HG02970 (cell line): ENCODE results near the gene FOXP1.

ENCODE experiments used
- ATAC-seq: cut with Tn5 transposase; IDR thresholded peaks from one replicate; pipeline ENCODE4 v1.9.1; 2021; ENCODE audit warnings: mild to moderate bottlenecking, moderate library complexity, moderate number of reproducible peaks; ENCODE audit not compliant: unreplicated experiment, low FRiP score

FOXP1 gene

GRCh38 chr3:71145954-71146353, 437.6 kb downstream of the FOXP1 start:
- ATAC-seq, result no peak

- ATAC-seq, result no peak
Observed at GRCh38 chr3:71144525-71145253, 438.8 kb downstream of the FOXP1 start.

DNA sequence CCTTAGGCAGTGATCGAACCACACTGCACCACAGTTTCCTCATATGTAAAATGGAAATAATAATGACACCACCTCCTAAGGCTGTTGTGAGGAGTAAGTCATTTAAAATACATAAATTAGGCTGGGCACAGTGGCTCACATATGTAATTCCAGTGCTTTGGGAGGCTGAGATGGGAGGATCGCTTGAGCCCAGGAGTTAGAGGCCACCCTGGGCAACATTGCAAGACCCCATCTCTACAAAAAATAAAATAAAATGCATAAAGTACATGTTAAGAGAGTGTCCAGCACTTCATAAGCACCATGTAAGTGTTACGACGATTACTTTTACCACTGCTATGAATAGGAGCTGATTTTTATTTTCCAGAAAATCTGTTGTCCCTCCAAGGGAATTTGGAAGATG, 440.0 kb downstream of the FOXP1 start:
- no peak for ATAC-seq

DNA sequence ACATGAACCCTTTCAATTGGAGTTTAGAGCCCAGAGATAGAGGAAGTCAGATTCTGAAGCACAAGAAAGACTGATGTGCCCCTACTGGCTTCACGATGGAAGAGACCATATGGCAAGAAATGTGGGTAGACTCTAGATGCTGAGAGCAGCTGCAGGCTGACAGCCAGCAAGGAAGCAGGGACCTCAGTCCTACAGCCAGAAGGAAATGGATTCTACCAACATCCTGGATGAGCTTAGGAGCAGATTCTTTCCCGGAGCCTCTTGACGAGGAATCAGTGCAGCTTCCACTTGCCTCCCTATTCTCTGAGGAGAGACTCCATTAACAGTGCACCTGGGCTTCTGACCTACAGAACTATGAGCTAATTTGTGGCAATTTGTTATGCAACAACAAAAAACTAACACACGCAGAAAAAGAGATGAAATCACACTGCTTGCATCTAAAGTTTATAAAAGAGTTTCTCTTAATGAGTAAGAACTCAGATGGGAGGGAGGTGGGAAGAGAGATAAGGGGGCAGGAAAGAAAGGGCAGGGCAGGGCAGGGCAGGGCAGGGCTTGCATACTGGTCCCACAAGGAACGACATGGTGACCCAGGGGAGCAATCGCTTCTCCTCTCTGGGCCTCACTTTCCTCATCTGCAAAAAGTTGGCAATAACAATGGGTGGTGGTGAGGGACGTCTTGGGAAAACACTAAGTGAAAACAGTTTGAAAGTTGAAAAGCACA, 440.9 kb downstream of the FOXP1 start:
- no peak for ATAC-seq

GRCh38 chr3:71140477-71140876, 443.1 kb downstream of the FOXP1 start:
- no peak for ATAC-seq

- ATAC-seq, result no peak
Observed at GRCh38 chr3:71139496-71139895, 444.0 kb downstream of the FOXP1 start.

GRCh38 chr3:71138410-71138809, 445.1 kb downstream of the FOXP1 start:
- ATAC-seq, result no peak

DNA sequence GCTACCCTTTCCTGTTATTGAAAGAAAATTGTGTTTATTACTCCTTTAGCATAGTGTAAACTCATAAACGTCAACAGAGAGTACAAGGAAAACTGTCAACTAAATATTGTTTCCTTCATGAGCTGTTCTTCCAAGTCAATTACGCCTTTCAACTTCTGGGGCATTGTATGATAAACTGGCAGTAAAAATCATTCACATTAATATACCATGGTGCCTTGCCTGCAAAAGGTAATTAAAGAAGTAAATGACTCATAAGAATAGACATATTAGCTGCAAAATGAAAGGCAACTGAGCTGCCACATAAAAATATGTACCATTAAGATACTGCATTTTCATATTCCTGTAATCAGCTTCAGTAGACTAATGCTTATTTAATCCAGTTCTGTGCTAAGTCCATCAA, 447.3 kb downstream of the FOXP1 start:
- ATAC-seq, result no peak

DNA sequence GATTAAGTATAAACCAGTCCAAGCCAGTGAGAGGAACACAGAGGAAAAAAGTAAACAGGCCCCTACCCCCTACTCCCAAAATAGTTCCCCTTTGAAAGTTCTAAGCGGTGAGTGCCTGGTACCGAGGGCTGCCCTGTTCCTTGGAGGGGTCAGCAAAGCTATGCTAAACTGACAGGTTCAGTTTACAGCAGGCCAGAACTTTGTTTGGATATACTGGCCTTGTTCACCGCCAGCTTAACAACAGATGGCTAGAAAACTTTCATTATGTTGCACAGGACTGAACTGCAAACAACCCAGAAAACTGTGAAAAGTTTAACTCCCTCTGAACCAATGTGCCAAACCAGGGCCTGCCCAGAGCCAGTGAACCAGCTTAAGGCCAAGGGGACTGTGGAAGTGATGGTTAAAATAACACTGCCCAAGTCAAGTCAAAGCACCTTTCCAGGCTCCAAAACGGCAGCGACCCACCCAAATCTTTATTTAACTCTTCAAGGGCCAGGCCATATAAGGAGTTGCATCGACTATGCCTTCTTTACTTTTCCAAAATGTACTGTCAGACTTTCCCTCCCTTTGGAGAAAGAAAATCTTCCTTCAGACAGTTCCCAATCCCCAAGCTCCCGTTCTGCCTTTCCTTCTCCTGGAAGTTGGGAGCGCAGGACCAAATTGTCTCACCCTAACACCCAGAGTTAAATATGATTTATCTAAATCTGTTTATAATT, 448.0 kb downstream of the FOXP1 start:
- no peak for ATAC-seq

- ATAC-seq, result no peak
Observed at GRCh38 chr3:71134521-71134920, 449.0 kb downstream of the FOXP1 start.

- ATAC-seq, result no peak
Observed at GRCh38 chr3:71133865-71134264, 449.7 kb downstream of the FOXP1 start.

GRCh38 chr3:71132995-71133730, 450.4 kb downstream of the FOXP1 start:
- no peak for ATAC-seq

DNA sequence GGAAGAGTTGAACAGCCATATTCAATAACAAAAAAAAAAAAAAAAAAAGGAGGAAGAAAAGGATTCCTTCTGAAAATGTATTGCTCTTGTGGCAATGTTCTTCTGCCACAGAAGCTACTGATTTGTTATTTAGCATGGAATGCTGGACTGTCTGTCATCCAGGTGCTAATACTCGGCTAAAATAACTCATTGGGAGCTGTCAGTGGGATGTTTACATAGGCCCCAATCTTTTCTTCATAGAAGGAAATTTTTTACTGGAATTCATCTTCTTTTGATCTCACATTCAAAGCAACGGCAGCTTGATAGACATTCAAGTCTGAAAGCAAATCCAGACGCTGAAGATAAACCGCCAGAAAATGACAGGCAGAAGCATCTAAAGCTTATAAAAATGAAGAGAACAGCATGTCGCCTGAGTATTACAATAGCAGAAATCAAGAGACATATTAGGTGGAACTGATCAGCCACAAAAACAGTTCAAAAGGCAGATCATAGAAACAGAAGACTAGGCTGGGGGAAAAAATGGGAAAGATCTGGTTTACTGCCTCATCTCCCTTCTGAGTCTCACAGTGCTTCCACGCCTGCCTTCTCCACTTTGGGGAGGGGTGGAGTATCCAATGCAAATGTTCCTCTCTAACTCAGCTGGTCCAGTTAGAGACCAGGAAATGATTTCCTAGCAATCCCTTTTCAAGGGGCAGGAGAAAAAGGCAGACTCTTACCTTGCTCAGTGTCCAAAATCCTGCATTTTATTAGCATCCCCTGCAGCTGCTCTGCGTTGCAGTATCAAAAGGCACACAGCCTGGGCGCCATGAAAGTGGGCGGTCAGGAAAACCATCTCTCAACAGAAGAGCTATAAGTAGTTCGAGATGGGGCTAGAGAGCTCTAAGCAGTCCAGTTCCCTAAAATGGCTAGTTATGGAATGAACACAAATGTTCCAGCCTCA, 451.9 kb downstream of the FOXP1 start:
- ATAC-seq, result no peak

DNA sequence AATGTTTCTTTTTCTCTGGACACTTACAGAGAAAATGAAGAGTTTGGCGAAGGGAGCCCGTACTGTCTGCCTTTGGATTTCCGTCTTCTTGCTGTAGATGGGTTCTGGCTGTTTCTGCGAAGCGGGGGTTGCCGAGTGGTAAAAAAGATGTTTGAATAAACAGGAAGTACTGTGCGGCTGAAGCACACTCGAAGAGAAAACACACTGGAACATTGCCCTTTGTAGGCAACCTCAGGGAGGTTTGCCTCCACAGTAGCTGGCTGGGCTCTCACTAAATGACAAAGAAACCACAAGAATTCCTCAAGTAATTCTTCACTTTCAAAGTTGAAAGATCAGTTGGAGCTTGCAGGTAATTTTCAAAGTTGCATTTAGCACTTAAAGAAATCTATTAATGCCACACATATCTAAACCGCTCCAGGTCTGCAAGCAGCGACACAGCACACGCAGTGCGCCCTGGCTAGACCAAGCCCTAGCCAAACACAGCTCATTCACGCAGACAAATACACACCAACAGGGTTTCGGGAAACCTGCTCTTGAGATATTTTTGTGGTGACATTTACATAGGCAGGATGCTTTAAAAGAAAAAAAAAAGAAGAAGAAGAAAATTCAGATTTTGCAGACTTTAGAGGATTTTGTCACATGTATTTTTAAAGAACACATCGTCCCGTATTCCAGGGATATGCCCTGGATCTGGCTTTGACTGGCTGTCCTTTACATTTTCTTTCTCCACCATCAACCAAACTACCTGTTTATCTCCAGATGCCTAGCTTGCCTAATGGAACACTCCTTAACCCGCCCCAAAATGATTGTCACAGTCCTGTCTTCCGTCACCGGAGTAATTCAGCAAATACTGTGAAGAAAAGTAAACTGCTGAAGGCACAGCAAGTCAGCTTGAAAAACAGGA, 452.8 kb downstream of the FOXP1 start:
- no peak for ATAC-seq

DNA sequence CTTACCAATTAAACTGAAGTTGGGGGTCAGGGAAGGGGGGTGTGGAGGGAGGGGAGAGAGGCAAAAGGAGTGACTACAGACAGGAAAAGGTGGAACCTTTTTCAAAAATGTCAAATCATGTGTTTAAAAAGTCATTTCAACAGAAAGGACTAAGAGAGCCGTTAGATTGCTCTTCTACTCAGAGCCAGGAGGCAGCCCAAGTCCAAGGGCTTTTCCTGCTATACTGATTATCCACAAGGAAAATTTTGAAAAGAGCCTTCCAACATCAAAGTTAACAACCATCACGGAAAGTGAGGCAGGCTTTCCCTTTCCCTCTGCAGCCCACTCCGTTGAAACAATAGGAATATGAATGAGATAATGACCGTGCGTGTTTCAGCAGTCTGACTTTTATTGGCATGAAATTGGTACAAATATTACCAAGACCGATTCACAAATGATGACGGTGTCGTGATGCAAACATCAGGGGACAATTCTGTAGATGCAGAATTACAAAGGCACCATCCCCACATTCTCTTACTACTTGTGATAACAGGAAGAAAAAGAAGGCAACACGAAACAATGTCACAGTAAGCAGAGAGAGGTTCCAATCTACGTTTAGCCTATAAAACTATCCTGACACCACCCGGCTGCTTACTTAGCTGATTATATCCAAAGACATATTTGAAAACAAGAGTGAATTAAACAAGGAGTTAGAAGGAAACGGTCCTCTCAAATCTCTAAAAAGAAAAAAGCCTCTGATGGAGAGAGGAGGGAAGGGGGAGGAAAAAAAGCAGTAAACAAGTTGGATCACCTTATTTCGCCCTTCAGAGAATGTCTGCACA, 453.7 kb downstream of the FOXP1 start:
- no peak for ATAC-seq

GRCh38 chr3:71128961-71129360, 454.6 kb downstream of the FOXP1 start:
- ATAC-seq, result no peak

DNA sequence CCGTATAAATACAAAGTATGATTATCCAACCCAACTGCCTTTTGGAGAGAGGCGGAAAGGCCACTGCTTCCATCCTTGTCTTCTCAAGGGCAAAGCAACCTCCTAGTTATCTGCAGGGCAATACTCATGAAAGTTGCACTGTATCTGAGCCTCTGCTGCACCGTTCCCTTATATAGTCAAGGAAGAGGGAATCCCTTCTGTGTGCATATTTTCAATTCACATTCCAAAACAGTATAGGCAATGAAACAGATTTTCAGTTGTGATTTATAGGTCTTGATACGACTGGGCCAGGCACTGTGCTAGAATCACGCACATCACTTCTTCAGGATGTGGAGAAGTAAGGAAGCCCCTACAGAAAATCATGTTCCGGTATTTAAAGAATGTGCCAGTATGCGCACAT, 455.7 kb downstream of the FOXP1 start:
- ATAC-seq, result no peak
